Dermis blood vessel endothelial cell (primary cell): ENCODE data around the gene ELAVL3. TPM values are rescaled to one million over a fixed set of nuclear protein-coding genes. Genes with fewer than 3 reads are reported as not detected.

Source experiments
- DNase-seq: peaks from one replicate; pipeline ENCODE4 v3.0.0; 2010
- total RNA-seq: library from RNA; depleted of rRNA; stranded (reverse); fragments of >200 nt; gene quantifications from 2 replicates; pipeline ENCODE4 v1.2.3, GENCODE V29; 2014

Gene ELAVL3
- not detected in 2 replicates for total RNA-seq

- no peak for DNase-seq
These were observed at the start of gene ELAVL3 for GRCh38 chr19:11480715-11481533. Gene ELAVL3 (minus strand): TSS chr19:11481046. CDS start chr19:11480608, 438 bp downstream.

- DNase-seq, result peak; percentile 86
These were observed 49.6 kb upstream of the ELAVL3 start for GRCh38 chr19:11530432-11530831.

GRCh38 chr19:11528551-11529341 is 47.9 kb upstream of the ELAVL3 start, which contains the start of gene ECSIT:
Gene ECSIT (minus strand): TSS chr19:11529134. CDS start chr19:11519170, 9,964 bp downstream.
- peak; percentile 99 for DNase-seq

GRCh38 chr19:11519138-11519537 is 38.3 kb upstream of the ELAVL3 start:
- no peak for DNase-seq

GRCh38 chr19:11513946-11514345 is 33.1 kb upstream of the ELAVL3 start:
- DNase-seq, result no peak

- DNase-seq, result no peak
These were observed 29.6 kb upstream of the ELAVL3 start for GRCh38 chr19:11510444-11510843.

- no peak for DNase-seq
These were observed 26.7 kb upstream of the ELAVL3 start for GRCh38 chr19:11507370-11508078.

GRCh38 chr19:11506967-11507366 is 26.1 kb upstream of the ELAVL3 start:
- DNase-seq, result no peak

GRCh38 chr19:11506101-11506555 is 25.3 kb upstream of the ELAVL3 start:
- no peak for DNase-seq

- peak; percentile 97 for DNase-seq
These were observed 24.8 kb upstream of the ELAVL3 start, which contains the start of gene ZNF653 for GRCh38 chr19:11505504-11506100. Gene ZNF653 (minus strand): TSS chr19:11505839. CDS start chr19:11505786, 53 bp downstream.

GRCh38 chr19:11505032-11505503 is 24.2 kb upstream of the ELAVL3 start:
- DNase-seq, result peak; percentile 97

GRCh38 chr19:11504502-11505031 is 23.7 kb upstream of the ELAVL3 start:
- DNase-seq, result peak; percentile 7

- DNase-seq, result no peak
These were observed 19.1 kb upstream of the ELAVL3 start for GRCh38 chr19:11499890-11500420.

GRCh38 chr19:11499220-11499726 is 18.4 kb upstream of the ELAVL3 start:
- DNase-seq, result no peak

- DNase-seq, result peak; percentile 87
These were observed 15.7 kb upstream of the ELAVL3 start for GRCh38 chr19:11496391-11497163.

- no peak for DNase-seq
These were observed 15.0 kb upstream of the ELAVL3 start for GRCh38 chr19:11495885-11496284.

GRCh38 chr19:11495481-11495880 is 14.6 kb upstream of the ELAVL3 start:
- no peak for DNase-seq

GRCh38 chr19:11494634-11495285 is 13.9 kb upstream of the ELAVL3 start:
- DNase-seq, result no peak

- no peak for DNase-seq
These were observed 8.5 kb upstream of the ELAVL3 start for GRCh38 chr19:11489378-11489777.
